H9 (cell line): ENCODE results near the gene TPPP. TPM values are rescaled to one million over a fixed set of nuclear protein-coding genes. Genes with fewer than 3 reads are reported as not detected.

ENCODE experiments used
- DNase-seq: peaks from one replicate; pipeline ENCODE4 v3.0.0-alpha.2; 2017
- H2AFZ ChIP-seq: one replicate; pipeline ENCODE4 v1.6.1; 2013; ENCODE audit warnings: mild to moderate bottlenecking, low read length, control low read depth, moderate library complexity
- H2AK5ac ChIP-seq: 2 replicates; pipeline ENCODE4 v1.6.1; 2013; ENCODE audit warnings: low read length, control low read depth, mixed read lengths; ENCODE audit not compliant: insufficient read length
- H2BK120ac ChIP-seq: one replicate; pipeline ENCODE4 v1.6.1; 2013; ENCODE audit warnings: low read depth, mild to moderate bottlenecking, low read length, control low read depth, inconsistent platforms; ENCODE audit not compliant: poor library complexity, severe bottlenecking
- H2BK12ac ChIP-seq: 2 replicates; pipeline ENCODE4 v1.6.1; 2013; ENCODE audit warnings: low read length, control low read depth, mixed read lengths, low read depth; ENCODE audit not compliant: insufficient read length
- H2BK15ac ChIP-seq: 2 replicates; pipeline ENCODE4 v1.6.1; 2013; ENCODE audit warnings: low read depth, low read length, control low read depth
- H2BK20ac ChIP-seq: one replicate; pipeline ENCODE4 v1.6.1; 2013; ENCODE audit warnings: low read depth, mild to moderate bottlenecking, low read length, control low read depth, inconsistent platforms; ENCODE audit not compliant: poor library complexity, severe bottlenecking
- H2BK5ac ChIP-seq: 2 replicates; pipeline ENCODE4 v1.6.1; 2013; ENCODE audit warnings: low read length, control low read depth, mixed read lengths; ENCODE audit not compliant: insufficient read length
- H3K14ac ChIP-seq: 2 replicates; pipeline ENCODE4 v1.6.1; 2013; ENCODE audit warnings: low read length, control low read depth; ENCODE audit not compliant: insufficient read depth
- H3K18ac ChIP-seq: 2 replicates; pipeline ENCODE4 v1.6.1; 2013; ENCODE audit warnings: low read depth, mild to moderate bottlenecking, mixed read lengths, low read length, control low read depth; ENCODE audit not compliant: insufficient read length
- H3K23ac ChIP-seq: 2 replicates; pipeline ENCODE4 v1.6.1; 2013; ENCODE audit warnings: low read length, control low read depth, mixed read lengths, low read depth; ENCODE audit not compliant: insufficient read length
- H3K23me2 ChIP-seq: 2 replicates; pipeline ENCODE4 v1.6.1; 2013; ENCODE audit warnings: low read depth, mild to moderate bottlenecking, mixed read lengths, low read length, control low read depth; ENCODE audit not compliant: insufficient read length, poor library complexity, severe bottlenecking
- H3K27ac ChIP-seq: 2 replicates; pipeline ENCODE4 v1.5.1; 2013; ENCODE audit warnings: low read length, control low read depth, mixed read lengths, low read depth; ENCODE audit not compliant: insufficient read length
- H3K27me3 ChIP-seq: 2 replicates; pipeline ENCODE4 v1.6.1; 2013; ENCODE audit warnings: low read length, control low read depth, inconsistent platforms; ENCODE audit not compliant: insufficient read depth
- H3K4ac ChIP-seq: 2 replicates; pipeline ENCODE4 v1.6.1; 2013; ENCODE audit warnings: low read depth, mild to moderate bottlenecking, control low read depth, inconsistent platforms, low read length, moderate library complexity
- H3K4me1 ChIP-seq: 2 replicates; pipeline ENCODE4 v1.6.1; 2013; ENCODE audit warnings: low read length, control low read depth, inconsistent platforms; ENCODE audit not compliant: insufficient read depth
- H3K4me2 ChIP-seq: 2 replicates; pipeline ENCODE4 v1.6.1; 2013; ENCODE audit warnings: low read length, control low read depth, mixed read lengths; ENCODE audit not compliant: insufficient read length, insufficient read depth
- H3K56ac ChIP-seq: 2 replicates; pipeline ENCODE4 v1.6.1; 2013; ENCODE audit warnings: low read depth, mild to moderate bottlenecking, mixed read lengths, low read length, control low read depth; ENCODE audit not compliant: insufficient read length
- H3K79me1 ChIP-seq: 2 replicates; pipeline ENCODE4 v1.6.1; 2013; ENCODE audit warnings: low read depth, mild to moderate bottlenecking, moderate library complexity, low read length, control low read depth, inconsistent platforms; ENCODE audit not compliant: insufficient read depth, poor library complexity, severe bottlenecking
- H3K79me2 ChIP-seq: 2 replicates; pipeline ENCODE4 v1.6.1; 2013; ENCODE audit warnings: low read length, control low read depth, inconsistent platforms; ENCODE audit not compliant: insufficient read depth
- H3K9ac ChIP-seq: 2 replicates; pipeline ENCODE4 v1.6.1; 2013; ENCODE audit warnings: low read length, control low read depth, mixed read lengths; ENCODE audit not compliant: insufficient read length; ENCODE audit errors: extremely low read depth
- H3K9me3 ChIP-seq: one replicate; pipeline ENCODE4 v1.6.1; 2013; ENCODE audit warnings: low read depth, low read length, inconsistent platforms; ENCODE audit not compliant: control insufficient read depth
- H3T11ph ChIP-seq: one replicate; pipeline ENCODE4 v1.6.1; 2013; ENCODE audit warnings: mild to moderate bottlenecking, low read length, control low read depth, inconsistent platforms
- H4K20me1 ChIP-seq: one replicate; pipeline ENCODE4 v1.6.1; 2013; ENCODE audit not compliant: control insufficient read depth, insufficient read length, insufficient read depth
- H4K5ac ChIP-seq: 2 replicates; pipeline ENCODE4 v1.6.1; 2013; ENCODE audit warnings: low read depth, mild to moderate bottlenecking, mixed read lengths, low read length, control low read depth; ENCODE audit not compliant: insufficient read length
- H4K8ac ChIP-seq: replicated peaks from 2 replicates; pipeline ENCODE4 v1.6.1; 2013; ENCODE audit warnings: low read length, control low read depth, mixed read lengths, low read depth; ENCODE audit not compliant: insufficient read length
- H4K91ac ChIP-seq: 2 replicates; pipeline ENCODE4 v1.6.1; 2013; ENCODE audit warnings: low read depth, mild to moderate bottlenecking, moderate library complexity, mixed read lengths, low read length, control low read depth; ENCODE audit not compliant: insufficient read length
- H3K27ac Mint-ChIP-seq, 3 experiments: 2 replicates in 2 of 3; 3 replicates in 1 of 3; pipeline ENCODE4 v1.8.0; 2020 to 2021; ENCODE audit warnings: mixed read lengths in 3 of 3, mild to moderate bottlenecking in 1 of 3, moderate library complexity in 1 of 3
- H3K27me3 Mint-ChIP-seq: 2 replicates; pipeline ENCODE4 v1.8.0; 2021; ENCODE audit warnings: low read depth, mild to moderate bottlenecking, moderate library complexity, mixed read lengths
- H3K36me3 Mint-ChIP-seq, 3 experiments: 2 replicates in 2 of 3; 3 replicates in 1 of 3; pipeline ENCODE4 v1.8.0; 2020 to 2021; ENCODE audit warnings: low read depth in 3 of 3, mixed read lengths in 3 of 3; ENCODE audit not compliant: insufficient read depth in 1 of 3
- H3K4me1 Mint-ChIP-seq, 2 experiments: 2 replicates each; pipeline ENCODE4 v1.8.0; 2020; ENCODE audit warnings: mixed read lengths in 2 of 2
- H3K4me3 Mint-ChIP-seq, 2 experiments: 2 replicates in 1 of 2; 3 replicates in 1 of 2; pipeline ENCODE4 v1.8.0; 2020 to 2021; ENCODE audit warnings: mild to moderate bottlenecking in 2 of 2, mixed read lengths in 2 of 2, moderate library complexity in 1 of 2
- H3K9me3 Mint-ChIP-seq, 2 experiments: 2 replicates in 1 of 2; 3 replicates in 1 of 2; pipeline ENCODE4 v1.8.0; 2020; ENCODE audit warnings: mild to moderate bottlenecking in 2 of 2, mixed read lengths in 2 of 2, moderate library complexity in 1 of 2
- WGBS: extraction: QIAGEN DNeasy Blood & Tissue Kit; methylation state at CpG from one replicate; pipeline ENCODE4 v1.1.7; 2013; ENCODE audit warnings: missing lambda C conversion rate, low lambda C conversion rate, mixed read lengths; ENCODE audit not compliant: insufficient read length; ENCODE audit errors: extremely low coverage; 5-methylcytosine and 5-hydroxymethylcytosine counted together
- total RNA-seq: library from RNA; stranded (reverse); gene quantifications from 2 replicates; pipeline ENCODE4 v1.2.1, GENCODE V29; 2021
- TF ChIP-seq, protein P1 (sequence below): fragments of 200-600 bp; sonication (generic); conservative IDR thresholded peaks from 3 replicates; pipeline ENCODE4 v1.8.0; 2021; ENCODE audit warnings: antibody characterized with exemption, mild to moderate bottlenecking

TPPP gene
- total RNA-seq, 1 experiment from 2014 or later: 0.44 TPM

DNA sequence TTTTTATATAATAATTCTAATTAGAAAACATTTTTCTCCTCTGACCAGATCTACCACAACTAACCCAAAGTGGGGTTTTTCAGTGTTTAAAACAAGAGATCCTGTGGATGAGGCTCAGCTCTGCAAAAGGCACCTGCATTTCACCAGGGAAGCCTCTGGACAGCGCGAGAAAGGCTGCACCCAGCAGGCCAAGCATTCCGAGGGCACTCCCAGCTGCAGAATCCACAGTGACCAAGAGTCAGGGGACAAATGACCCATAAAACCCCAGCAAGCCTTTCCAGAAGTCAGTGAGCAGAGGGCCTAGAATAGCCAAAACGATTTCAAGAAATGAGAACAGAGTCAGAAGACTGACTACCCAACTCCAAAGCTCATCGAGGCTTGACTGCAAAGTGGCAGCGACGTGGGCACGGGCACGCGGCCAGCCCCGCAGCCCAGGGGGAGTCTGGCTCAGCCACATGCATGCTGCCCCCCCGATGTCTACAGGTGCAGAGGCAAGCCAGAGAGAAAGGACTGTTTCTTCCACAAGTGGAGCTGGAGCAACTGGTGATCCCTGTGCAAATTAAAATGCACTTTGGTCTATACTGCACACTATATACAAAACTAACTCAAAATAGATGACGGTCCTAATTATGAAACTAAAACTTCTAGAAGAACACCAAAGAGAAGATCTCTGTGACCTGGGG is 26.2 kb downstream of the TPPP start:
- no peak overlapping the region for H2AFZ ChIP-seq
- Mint-ChIP-seq H3K27ac (no peak overlapping the region; a peak in 1 of 7 replicates), H3K4me1 (no peaks in the 10 kb centered on the region), H3K36me3 (peaks cover 5 to 30% (median 27%) of the 10 kb centered on the region in 3 experiments; a peak in 6 of 7 replicates), H3K27me3 (peaks cover 3% of the 10 kb centered on the region; the same call in 1 of the 2 replicates), H3K4me3 (no peak overlapping the region), H3K9me3 (no peaks in the 10 kb centered on the region)
- TF ChIP-seq, protein P1, sequence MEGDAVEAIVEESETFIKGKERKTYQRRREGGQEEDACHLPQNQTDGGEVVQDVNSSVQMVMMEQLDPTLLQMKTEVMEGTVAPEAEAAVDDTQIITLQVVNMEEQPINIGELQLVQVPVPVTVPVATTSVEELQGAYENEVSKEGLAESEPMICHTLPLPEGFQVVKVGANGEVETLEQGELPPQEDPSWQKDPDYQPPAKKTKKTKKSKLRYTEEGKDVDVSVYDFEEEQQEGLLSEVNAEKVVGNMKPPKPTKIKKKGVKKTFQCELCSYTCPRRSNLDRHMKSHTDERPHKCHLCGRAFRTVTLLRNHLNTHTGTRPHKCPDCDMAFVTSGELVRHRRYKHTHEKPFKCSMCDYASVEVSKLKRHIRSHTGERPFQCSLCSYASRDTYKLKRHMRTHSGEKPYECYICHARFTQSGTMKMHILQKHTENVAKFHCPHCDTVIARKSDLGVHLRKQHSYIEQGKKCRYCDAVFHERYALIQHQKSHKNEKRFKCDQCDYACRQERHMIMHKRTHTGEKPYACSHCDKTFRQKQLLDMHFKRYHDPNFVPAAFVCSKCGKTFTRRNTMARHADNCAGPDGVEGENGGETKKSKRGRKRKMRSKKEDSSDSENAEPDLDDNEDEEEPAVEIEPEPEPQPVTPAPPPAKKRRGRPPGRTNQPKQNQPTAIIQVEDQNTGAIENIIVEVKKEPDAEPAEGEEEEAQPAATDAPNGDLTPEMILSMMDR: no peak
- no peak overlapping the region for H3K4ac ChIP-seq
- H3T11ph ChIP-seq: no peak overlapping the region
- no peaks in the 10 kb centered on the region for H3K27me3 ChIP-seq
- H3K14ac ChIP-seq: no peak overlapping the region
- no peak overlapping the region for H3K27ac ChIP-seq
- no peak overlapping the region for H2BK120ac ChIP-seq
- H4K8ac ChIP-seq: no peak overlapping the region
- H2AK5ac ChIP-seq: no peak overlapping the region
- no peak overlapping the region for H3K23ac ChIP-seq
- H4K20me1 ChIP-seq: no peaks in the 10 kb centered on the region
- no peaks in the 10 kb centered on the region for H3K9me3 ChIP-seq
- no peak overlapping the region for H4K91ac ChIP-seq
- no peak overlapping the region for H3K56ac ChIP-seq
- no peak overlapping the region for H4K5ac ChIP-seq
- no peak overlapping the region for H3K9ac ChIP-seq
- WGBS: no CpG with 5 or more reads among the region's 13 CpGs
- DNase-seq: no peak
- H2BK20ac ChIP-seq: no peak overlapping the region
- H3K79me1 ChIP-seq: no peaks in the 10 kb centered on the region
- no peak overlapping the region for H2BK5ac ChIP-seq
- H2BK15ac ChIP-seq: no peak overlapping the region
- H2BK12ac ChIP-seq: no peak overlapping the region
- H3K4me2 ChIP-seq: no peak overlapping the region
- no peaks in the 10 kb centered on the region for H3K79me2 ChIP-seq
- H3K4me1 ChIP-seq: no peaks in the 10 kb centered on the region
- H3K18ac ChIP-seq: no peak overlapping the region
- H3K23me2 ChIP-seq: no peaks in the 10 kb centered on the region
